ENCODE data around the gene EFCAB11.

- TF ChIP-seq CTCF (IDR thresholded peaks at IDR 0.05) (no peak), POLR2A (IDR thresholded peaks at IDR 0.05) (no peak)
Measured at GRCh38 chr14:89960914-89961313, 6.4 kb upstream of the EFCAB11 start.
